ENCODE results near the gene CACNA2D3. TPM values are rescaled to one million over a fixed set of nuclear protein-coding genes. Genes with fewer than 3 reads are reported as not detected.

Gene CACNA2D3
- total RNA-seq, 1 donor from 2014 or later = 7.3 TPM

GRCh38 chr3:54642147-54642546, 519.8 kb downstream of the CACNA2D3 start:
- no peak overlapping the region for H3K4me3 ChIP-seq
- no peaks in the 10 kb centered on the region for H3K27me3 ChIP-seq
- no peaks in the 10 kb centered on the region for H3K9me3 ChIP-seq
- DNase-seq = no peak
- no peak for ATAC-seq
- intact Hi-C loops (cut with DNase I) = no loop called here
- no peak for TF ChIP-seq CTCF (IDR thresholded peaks at IDR 0.05)
- H3K27ac ChIP-seq = no peak overlapping the region
- H3K36me3 ChIP-seq = no peaks in the 10 kb centered on the region
- H3K4me1 ChIP-seq = no peaks in the 10 kb centered on the region

GRCh38 chr3:54647721-54648120, 525.4 kb downstream of the CACNA2D3 start:
- Histone ChIP-seq H3K9me3 (no peaks in the 10 kb centered on the region), H3K4me1 (no peaks in the 10 kb centered on the region), H3K36me3 (no peaks in the 10 kb centered on the region), H3K27me3 (no peaks in the 10 kb centered on the region), H3K27ac (no peak overlapping the region), H3K4me3 (no peak overlapping the region)
- DNase-seq (no peak), ATAC-seq (no peak)
- no peak for TF ChIP-seq CTCF (IDR thresholded peaks at IDR 0.05)
- intact Hi-C loops (cut with DNase I) = no loop called here

GRCh38 chr3:54649551-54649950, 527.2 kb downstream of the CACNA2D3 start:
- intact Hi-C loops (cut with DNase I) = no loop called here
- no peak for ATAC-seq

GRCh38 chr3:54653456-54654195, 531.3 kb downstream of the CACNA2D3 start:
- ATAC-seq (no peak), DNase-seq (no peak)
- TF ChIP-seq CTCF (IDR thresholded peaks at IDR 0.05) = no peak
- H3K4me1 ChIP-seq = no peaks in the 10 kb centered on the region
- H3K27ac ChIP-seq = no peak overlapping the region
- intact Hi-C loops (cut with DNase I) = no loop called here
- H3K36me3 ChIP-seq = no peaks in the 10 kb centered on the region
- no peaks in the 10 kb centered on the region for H3K9me3 ChIP-seq
- no peak overlapping the region for H3K4me3 ChIP-seq
- H3K27me3 ChIP-seq = no peaks in the 10 kb centered on the region

More at GRCh38 chr3:54649551-54649950, 527.2 kb downstream of the CACNA2D3 start:
- DNase-seq = no peak
- Histone ChIP-seq H3K36me3 (no peaks in the 10 kb centered on the region), H3K27me3 (no peaks in the 10 kb centered on the region), H3K4me1 (no peaks in the 10 kb centered on the region), H3K4me3 (no peak overlapping the region), H3K9me3 (no peaks in the 10 kb centered on the region), H3K27ac (no peak overlapping the region)
- TF ChIP-seq CTCF (IDR thresholded peaks at IDR 0.05) = no peak

GRCh38 chr3:54654776-54655175, 532.4 kb downstream of the CACNA2D3 start:
- intact Hi-C loops (cut with DNase I) = no loop called here
- no peaks in the 10 kb centered on the region for H3K9me3 ChIP-seq
- no peaks in the 10 kb centered on the region for H3K36me3 ChIP-seq

More at GRCh38 chr3:54654776-54655175, 532.4 kb downstream of the CACNA2D3 start:
- Histone ChIP-seq H3K27ac (no peak overlapping the region), H3K4me1 (no peaks in the 10 kb centered on the region), H3K27me3 (no peaks in the 10 kb centered on the region), H3K4me3 (no peak overlapping the region)
- TF ChIP-seq CTCF (IDR thresholded peaks at IDR 0.05) = no peak
- ATAC-seq (no peak), DNase-seq (no peak)

All from upper lobe of right lung (tissue), 1 donor.